Trophoblast cell (in vitro differentiated cells and primary cell): ENCODE data around the gene SCAF4.

Source experiments
- DNase-seq, 2 donors: peaks; one replicate each; pipeline ENCODE4 v3.0.0-alpha.2; 2016
- H2AFZ ChIP-seq: 2 replicates; pipeline ENCODE4 v1.6.1; 2013; ENCODE audit warnings: low read length, moderate library complexity, mild to moderate bottlenecking; ENCODE audit not compliant: insufficient read depth, poor library complexity
- H2AK5ac ChIP-seq: 2 replicates; pipeline ENCODE4 v1.6.1; 2013; ENCODE audit warnings: mild to moderate bottlenecking, low read length
- H2BK120ac ChIP-seq: 2 replicates; pipeline ENCODE4 v1.6.1; 2013; ENCODE audit warnings: low read length, mild to moderate bottlenecking, moderate library complexity; ENCODE audit not compliant: insufficient read depth, poor library complexity
- H2BK12ac ChIP-seq: 2 replicates; pipeline ENCODE4 v1.6.1; 2013; ENCODE audit warnings: mild to moderate bottlenecking, low read length, moderate library complexity
- H2BK5ac ChIP-seq: 2 replicates; pipeline ENCODE4 v1.6.1; 2013; ENCODE audit warnings: low read length, low read depth, moderate library complexity, mild to moderate bottlenecking; ENCODE audit not compliant: poor library complexity
- H3K14ac ChIP-seq: 2 replicates; pipeline ENCODE4 v1.6.1; 2013; ENCODE audit warnings: mild to moderate bottlenecking, low read length
- H3K18ac ChIP-seq: 2 replicates; pipeline ENCODE4 v1.6.1; 2013; ENCODE audit warnings: mild to moderate bottlenecking, low read length
- H3K23ac ChIP-seq: 2 replicates; pipeline ENCODE4 v1.6.1; 2013; ENCODE audit warnings: low read length
- H3K27ac ChIP-seq: 2 replicates; pipeline ENCODE4 v1.5.1; 2013; ENCODE audit warnings: low read depth, mild to moderate bottlenecking, inconsistent platforms, low read length, moderate library complexity
- H3K27me3 ChIP-seq: 2 replicates; pipeline ENCODE4 v1.6.1; 2013; ENCODE audit warnings: inconsistent platforms, mild to moderate bottlenecking, low read length, moderate library complexity; ENCODE audit not compliant: insufficient read depth
- H3K36me3 ChIP-seq, 2 experiments: 1 replicate in 1 of 2; 2 replicates in 1 of 2; pipeline ENCODE4 v1.6.1; 2013; ENCODE audit warnings: low read length in 2 of 2, mild to moderate bottlenecking in 2 of 2, moderate library complexity in 1 of 2; ENCODE audit not compliant: insufficient read depth in 2 of 2, control insufficient read depth in 1 of 2
- H3K4ac ChIP-seq: 2 replicates; pipeline ENCODE4 v1.6.1; 2013; ENCODE audit warnings: low read depth, mild to moderate bottlenecking, low read length, moderate library complexity
- H3K4me1 ChIP-seq, 2 experiments: 1 replicate in 1 of 2; 2 replicates in 1 of 2; pipeline ENCODE4 v1.6.1; 2013; ENCODE audit warnings: low read length in 2 of 2, mild to moderate bottlenecking in 2 of 2, moderate library complexity in 1 of 2; ENCODE audit not compliant: insufficient read depth in 2 of 2, control insufficient read depth in 1 of 2
- H3K4me2 ChIP-seq: 2 replicates; pipeline ENCODE4 v1.6.1; 2013; ENCODE audit warnings: inconsistent platforms, mild to moderate bottlenecking, low read length, moderate library complexity
- H3K4me3 ChIP-seq: 2 replicates; pipeline ENCODE4 v1.5.1; 2013; ENCODE audit warnings: mild to moderate bottlenecking, low read depth, low read length, inconsistent platforms
- H3K79me1 ChIP-seq: one replicate; pipeline ENCODE4 v1.6.1; 2013; ENCODE audit warnings: low read length
- H3K79me2 ChIP-seq: 2 replicates; pipeline ENCODE4 v1.6.1; 2013; ENCODE audit warnings: low read length, mild to moderate bottlenecking; ENCODE audit not compliant: control insufficient read depth, insufficient read depth, poor library complexity
- H3K9ac ChIP-seq: 2 replicates; pipeline ENCODE4 v1.6.1; 2013; ENCODE audit warnings: mild to moderate bottlenecking, low read length
- H3K9me3 ChIP-seq: 2 replicates; pipeline ENCODE4 v1.6.1; 2013; ENCODE audit warnings: low read depth, mild to moderate bottlenecking, control low read depth, inconsistent platforms, low read length; ENCODE audit not compliant: insufficient read depth
- H4K12ac ChIP-seq: 2 replicates; pipeline ENCODE4 v1.6.1; 2013; ENCODE audit warnings: low read depth, mild to moderate bottlenecking, low read length, moderate library complexity
- H4K8ac ChIP-seq: 2 replicates; pipeline ENCODE4 v1.6.1; 2013; ENCODE audit warnings: low read depth, mild to moderate bottlenecking, low read length, moderate library complexity
- H4K91ac ChIP-seq: one replicate; pipeline ENCODE4 v1.6.1; 2013; ENCODE audit warnings: low read depth, mild to moderate bottlenecking, low read length, moderate library complexity
- WGBS: extraction: QIAGEN DNeasy Blood & Tissue Kit; methylation state at CpG from one replicate; pipeline ENCODE4 v1.1.7; 2013; ENCODE audit warnings: missing lambda C conversion rate; ENCODE audit not compliant: insufficient read length, insufficient coverage; ENCODE audit errors: extremely low coverage; 5-methylcytosine and 5-hydroxymethylcytosine counted together

The SCAF4 gene

GRCh38 chr21:31624961-31625491 lies 106.9 kb downstream of the SCAF4 start:
- Histone ChIP-seq H4K8ac (no peak overlapping the region), H3K4me2 (no peak overlapping the region), H3K79me1 (no peaks in the 10 kb centered on the region), H3K4me1 (no peaks in the 10 kb centered on the region), H3K23ac (no peak overlapping the region), H3K9me3 (peaks cover 7% of the 10 kb centered on the region), H3K14ac (no peak overlapping the region), H2BK12ac (no peak overlapping the region), H3K27me3 (no peaks in the 10 kb centered on the region), H4K91ac (no peak overlapping the region), H2AFZ (no peak overlapping the region), H2BK5ac (no peak overlapping the region), H3K18ac (no peak overlapping the region), H2AK5ac (no peak overlapping the region), H4K12ac (no peak overlapping the region), H3K4me3 (no peak overlapping the region), H2BK120ac (no peak overlapping the region), H3K4ac (no peak overlapping the region), H3K27ac (no peak overlapping the region), H3K9ac (no peak overlapping the region), H3K79me2 (no peaks in the 10 kb centered on the region), H3K36me3 (no peaks in the 10 kb centered on the region)
- WGBS, result no CpG with 5 or more reads among the region's 11 CpGs
- DNase-seq, result no peak

GRCh38 chr21:31624181-31624580 lies 107.7 kb downstream of the SCAF4 start:
- Histone ChIP-seq H3K4me1 (no peaks in the 10 kb centered on the region), H2AK5ac (no peak overlapping the region), H3K14ac (no peak overlapping the region), H3K9ac (no peak overlapping the region), H3K18ac (no peak overlapping the region), H3K4me2 (no peak overlapping the region), H3K79me2 (no peaks in the 10 kb centered on the region), H2BK5ac (no peak overlapping the region), H4K8ac (no peak overlapping the region), H2AFZ (no peak overlapping the region), H2BK12ac (no peak overlapping the region), H3K27me3 (no peaks in the 10 kb centered on the region), H3K23ac (no peak overlapping the region), H3K4ac (no peak overlapping the region), H3K4me3 (no peak overlapping the region), H3K27ac (no peak overlapping the region), H2BK120ac (no peak overlapping the region), H3K36me3 (no peaks in the 10 kb centered on the region), H3K79me1 (no peaks in the 10 kb centered on the region), H4K91ac (no peak overlapping the region), H4K12ac (no peak overlapping the region), H3K9me3 (peaks cover 4% of the 10 kb centered on the region)
- no peak for DNase-seq
- no CpG with 5 or more reads among the region's 3 CpGs for WGBS

GRCh38 chr21:31623664-31624063 lies 108.3 kb downstream of the SCAF4 start:
- H2AK5ac ChIP-seq, result no peak overlapping the region
- no peaks in the 10 kb centered on the region for H3K79me2 ChIP-seq
- no peak overlapping the region for H2BK12ac ChIP-seq
- H3K4ac ChIP-seq, result no peak overlapping the region
- no peak overlapping the region for H3K23ac ChIP-seq
- H3K9me3 ChIP-seq, result peaks cover 4% of the 10 kb centered on the region
- no CpG with 5 or more reads among the region's 6 CpGs for WGBS
- DNase-seq, result no peak
- H3K27me3 ChIP-seq, result no peaks in the 10 kb centered on the region
- H2BK120ac ChIP-seq, result no peak overlapping the region
- no peaks in the 10 kb centered on the region for H3K36me3 ChIP-seq
- no peaks in the 10 kb centered on the region for H3K79me1 ChIP-seq
- no peak overlapping the region for H3K4me2 ChIP-seq
- H3K18ac ChIP-seq, result no peak overlapping the region
- no peak overlapping the region for H4K8ac ChIP-seq
- no peak overlapping the region for H2AFZ ChIP-seq
- H3K27ac ChIP-seq, result no peak overlapping the region
- H3K14ac ChIP-seq, result no peak overlapping the region
- no peak overlapping the region for H3K9ac ChIP-seq
- no peak overlapping the region for H3K4me3 ChIP-seq
- no peak overlapping the region for H2BK5ac ChIP-seq
- H4K12ac ChIP-seq, result no peak overlapping the region
- no peak overlapping the region for H4K91ac ChIP-seq
- no peaks in the 10 kb centered on the region for H3K4me1 ChIP-seq

- Histone ChIP-seq H2AFZ (no peak overlapping the region), H3K4me3 (no peak overlapping the region), H2BK120ac (no peak overlapping the region), H3K14ac (no peak overlapping the region), H3K18ac (no peak overlapping the region), H2BK12ac (no peak overlapping the region), H3K79me1 (no peaks in the 10 kb centered on the region), H3K9ac (no peak overlapping the region), H3K4me1 (no peaks in the 10 kb centered on the region), H3K27me3 (no peaks in the 10 kb centered on the region), H3K9me3 (peaks cover 2% of the 10 kb centered on the region), H3K23ac (no peak overlapping the region), H3K4me2 (no peak overlapping the region), H3K27ac (no peak overlapping the region), H3K4ac (no peak overlapping the region), H2AK5ac (no peak overlapping the region), H3K36me3 (no peaks in the 10 kb centered on the region), H3K79me2 (no peaks in the 10 kb centered on the region), H2BK5ac (no peak overlapping the region), H4K12ac (no peak overlapping the region), H4K91ac (no peak overlapping the region), H4K8ac (no peak overlapping the region)
- DNase-seq, result no peak
- WGBS, result no CpG with 5 or more reads among the region's 3 CpGs
These were observed 109.5 kb downstream of the SCAF4 start for GRCh38 chr21:31622397-31622796.
